Smooth muscle cell (in vitro differentiated cells): Measurements from ENCODE around the gene CCDC126. TPM values are rescaled to one million over a fixed set of nuclear protein-coding genes. Genes with fewer than 3 reads are reported as not detected.

Experiments
- DNase-seq: peaks from one replicate; lab custom pipeline; 2025; ENCODE audit not compliant: unreplicated experiment; lab: John Stamatoyannopoulos, UW
- H2AFZ ChIP-seq: fragments of 200-600 bp; sonication (generic); 2 replicates; pipeline ENCODE4 v1.6.0; 2016; ENCODE audit warnings: antibody characterized with exemption, low read depth, mild to moderate bottlenecking
- H3F3A ChIP-seq: fragments of 200-600 bp; sonication (generic); 2 replicates; pipeline ENCODE4 v1.6.0; 2017; ENCODE audit warnings: antibody characterized with exemption, low read depth
- H3K27ac ChIP-seq: fragments of 200-600 bp; sonication (generic); 2 replicates; pipeline ENCODE4 v1.5.1; 2016; ENCODE audit warnings: low read depth, mild to moderate bottlenecking
- H3K27me3 ChIP-seq: fragments of 200-600 bp; sonication (generic); 2 replicates; pipeline ENCODE4 v1.6.1; 2016; ENCODE audit warnings: low read depth, mild to moderate bottlenecking
- H3K36me3 ChIP-seq: fragments of 200-600 bp; sonication (generic); 2 replicates; pipeline ENCODE4 v1.5.1; 2016; ENCODE audit warnings: low read depth
- H3K4me1 ChIP-seq: fragments of 200-600 bp; sonication (generic); 2 replicates; pipeline ENCODE4 v1.5.1; 2016; ENCODE audit warnings: low read depth
- H3K4me2 ChIP-seq: fragments of 200-600 bp; sonication (generic); 2 replicates; pipeline ENCODE4 v1.6.0; 2016; ENCODE audit warnings: mild to moderate bottlenecking
- H3K4me3 ChIP-seq: fragments of 200-600 bp; sonication (generic); 2 replicates; pipeline ENCODE4 v1.5.1; 2016; ENCODE audit warnings: mild to moderate bottlenecking
- H3K79me2 ChIP-seq: fragments of 200-600 bp; sonication (generic); 2 replicates; pipeline ENCODE4 v1.6.0; 2016; ENCODE audit warnings: low read depth, mild to moderate bottlenecking
- H3K9ac ChIP-seq: fragments of 200-600 bp; sonication (generic); 2 replicates; pipeline ENCODE4 v1.6.0; 2016; ENCODE audit warnings: low read depth
- H3K9me3 ChIP-seq: fragments of 200-600 bp; sonication (generic); replicated peaks from 2 replicates; pipeline ENCODE4 v1.5.1; 2016; ENCODE audit warnings: low read depth
- H4K20me1 ChIP-seq: fragments of 200-600 bp; sonication (generic); 2 replicates; pipeline ENCODE4 v1.6.0; 2016; ENCODE audit warnings: low read depth
- CTCF ChIP-seq: fragments of 200-600 bp; sonication (generic); IDR thresholded peaks from 2 replicates; pipeline ENCODE4 v1.5.1; 2017; ENCODE audit warnings: borderline replicate concordance, mild to moderate bottlenecking, antibody characterized with exemption; ENCODE audit not compliant: insufficient read depth, poor library complexity, severe bottlenecking
- WGBS: methylation state at CpG from one replicate; pipeline ENCODE4 v1.1.7; 2016; ENCODE audit warnings: low lambda C conversion rate; 5-methylcytosine and 5-hydroxymethylcytosine counted together
- polyA plus RNA-seq: library from polyadenylated mRNA; unstranded; fragments of >200 nt; fragmentation: Nextera tagmentation; extraction: Ambion mirVana; gene quantifications from 2 replicates; pipeline ENCODE4 v1.2.1, GENCODE V29; 2016
- total RNA-seq: library from RNA; depleted of rRNA; stranded (reverse); fragments of >200 nt; gene quantifications from 2 replicates; pipeline ENCODE4 v1.2.3, GENCODE V29; 2014

Gene CCDC126
- total and polyA plus RNA-seq, 2 experiments from 2014 or later, result 9.5 to 23.2 TPM

- no peaks in the 10 kb centered on the region for H3K27me3 ChIP-seq
- H3K36me3 ChIP-seq, result peaks cover 18% of the 10 kb centered on the region
- no peaks in the 10 kb centered on the region for H4K20me1 ChIP-seq
- no peaks in the 10 kb centered on the region for H3F3A ChIP-seq
- peaks cover 11% of the 10 kb centered on the region for H3K9me3 ChIP-seq
- H3K4me3 ChIP-seq, result no peak overlapping the region
- TF ChIP-seq CTCF, result no peak
- H3K79me2 ChIP-seq, result no peaks in the 10 kb centered on the region
- no peaks in the 10 kb centered on the region for H3K4me1 ChIP-seq
- no peak overlapping the region for H3K27ac ChIP-seq
- no peak overlapping the region for H3K4me2 ChIP-seq
- H2AFZ ChIP-seq, result no peak overlapping the region
- DNase-seq, result no peak
- H3K9ac ChIP-seq, result no peak overlapping the region
These were observed 18.1 kb downstream of the CCDC126 start for GRCh38 chr7:23615331-23615730.

- no peak overlapping the region for H3K27ac ChIP-seq
- H3K79me2 ChIP-seq, result no peaks in the 10 kb centered on the region
- H3K4me2 ChIP-seq, result no peak overlapping the region
- TF ChIP-seq CTCF, result no peak
- DNase-seq, result no peak
- H2AFZ ChIP-seq, result no peak overlapping the region
- H3K4me1 ChIP-seq, result no peaks in the 10 kb centered on the region
- WGBS, result 87% methylated on average over 2 of the region's 2 CpGs
- H3K9me3 ChIP-seq, result peaks cover 11% of the 10 kb centered on the region
- no peaks in the 10 kb centered on the region for H3F3A ChIP-seq
- H3K27me3 ChIP-seq, result no peaks in the 10 kb centered on the region
- H3K4me3 ChIP-seq, result no peak overlapping the region
- H3K36me3 ChIP-seq, result peaks cover 14% of the 10 kb centered on the region
- no peak overlapping the region for H3K9ac ChIP-seq
- no peaks in the 10 kb centered on the region for H4K20me1 ChIP-seq
These were observed 19.4 kb downstream of the CCDC126 start for GRCh38 chr7:23616593-23616992.

GRCh38 chr7:23617482-23617881 is 20.3 kb downstream of the CCDC126 start:
- H3K4me3 ChIP-seq, result no peak overlapping the region
- TF ChIP-seq CTCF, result no peak
- H3F3A ChIP-seq, result no peaks in the 10 kb centered on the region
- H3K27me3 ChIP-seq, result no peaks in the 10 kb centered on the region
- H3K27ac ChIP-seq, result no peak overlapping the region
- H3K36me3 ChIP-seq, result peaks cover 11% of the 10 kb centered on the region
- no peak for DNase-seq
- peaks cover 11% of the 10 kb centered on the region for H3K9me3 ChIP-seq
- 100% methylated on average over 1 of the region's 1 CpG for WGBS
- no peak overlapping the region for H3K4me2 ChIP-seq
- H3K9ac ChIP-seq, result no peak overlapping the region
- no peaks in the 10 kb centered on the region for H3K79me2 ChIP-seq
- no peaks in the 10 kb centered on the region for H3K4me1 ChIP-seq
- no peaks in the 10 kb centered on the region for H4K20me1 ChIP-seq
- H2AFZ ChIP-seq, result no peak overlapping the region

GRCh38 chr7:23618241-23618640 is 21.1 kb downstream of the CCDC126 start:
- 90% methylated on average over 3 of the region's 3 CpGs for WGBS
- no peaks in the 10 kb centered on the region for H4K20me1 ChIP-seq
- no peaks in the 10 kb centered on the region for H3K79me2 ChIP-seq
- H3K4me3 ChIP-seq, result no peak overlapping the region
- H3K4me2 ChIP-seq, result no peak overlapping the region
- H3F3A ChIP-seq, result no peaks in the 10 kb centered on the region
- no peaks in the 10 kb centered on the region for H3K4me1 ChIP-seq
- no peak for DNase-seq
- H2AFZ ChIP-seq, result no peak overlapping the region
- H3K9me3 ChIP-seq, result peaks cover 9% of the 10 kb centered on the region
- H3K9ac ChIP-seq, result no peak overlapping the region
- no peak overlapping the region for H3K27ac ChIP-seq
- peaks cover 7% of the 10 kb centered on the region for H3K36me3 ChIP-seq
- H3K27me3 ChIP-seq, result no peaks in the 10 kb centered on the region
- no peak for TF ChIP-seq CTCF
